ENCODE data around the gene GMEB2. TPM values are rescaled to one million over a fixed set of nuclear protein-coding genes. Genes with fewer than 3 reads are reported as not detected.

The GMEB2 gene
- polyA plus RNA-seq, 1 experiment: 6.3 TPM

DNA sequence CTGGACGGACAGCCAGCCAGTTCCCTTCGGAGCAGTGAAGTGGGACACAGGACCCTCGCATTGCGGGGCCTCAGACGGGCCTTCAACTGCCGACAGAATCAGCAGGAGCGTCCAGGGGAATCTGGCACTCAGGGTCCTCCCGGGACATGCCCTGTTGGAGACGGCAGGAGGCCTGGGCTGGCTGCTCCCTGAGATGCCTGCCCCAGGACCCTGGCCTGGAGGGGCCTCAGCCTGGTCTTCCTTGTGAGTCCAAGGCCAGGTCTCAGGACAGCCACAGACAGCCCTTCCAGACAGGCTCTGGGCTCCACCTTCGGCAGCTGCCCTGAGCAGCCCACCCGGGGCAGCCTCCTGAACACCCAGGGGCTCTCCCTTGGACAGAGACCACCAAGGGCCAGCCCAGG, 38.3 kb downstream of the GMEB2 start:
- H3K4me3 ChIP-seq (ENCODE audit: low read depth, low read length): no peak overlapping the region
- TF ChIP-seq, protein P1, sequence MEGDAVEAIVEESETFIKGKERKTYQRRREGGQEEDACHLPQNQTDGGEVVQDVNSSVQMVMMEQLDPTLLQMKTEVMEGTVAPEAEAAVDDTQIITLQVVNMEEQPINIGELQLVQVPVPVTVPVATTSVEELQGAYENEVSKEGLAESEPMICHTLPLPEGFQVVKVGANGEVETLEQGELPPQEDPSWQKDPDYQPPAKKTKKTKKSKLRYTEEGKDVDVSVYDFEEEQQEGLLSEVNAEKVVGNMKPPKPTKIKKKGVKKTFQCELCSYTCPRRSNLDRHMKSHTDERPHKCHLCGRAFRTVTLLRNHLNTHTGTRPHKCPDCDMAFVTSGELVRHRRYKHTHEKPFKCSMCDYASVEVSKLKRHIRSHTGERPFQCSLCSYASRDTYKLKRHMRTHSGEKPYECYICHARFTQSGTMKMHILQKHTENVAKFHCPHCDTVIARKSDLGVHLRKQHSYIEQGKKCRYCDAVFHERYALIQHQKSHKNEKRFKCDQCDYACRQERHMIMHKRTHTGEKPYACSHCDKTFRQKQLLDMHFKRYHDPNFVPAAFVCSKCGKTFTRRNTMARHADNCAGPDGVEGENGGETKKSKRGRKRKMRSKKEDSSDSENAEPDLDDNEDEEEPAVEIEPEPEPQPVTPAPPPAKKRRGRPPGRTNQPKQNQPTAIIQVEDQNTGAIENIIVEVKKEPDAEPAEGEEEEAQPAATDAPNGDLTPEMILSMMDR (IDR thresholded peaks at IDR 0.05; ENCODE audit: low read depth, low read length): no peak
- no peak for DNase-seq (ENCODE audit: low read depth, low spot score)
- H3K27me3 ChIP-seq (ENCODE audit: control insufficient read depth, insufficient read depth, low read length): no peaks in the 10 kb centered on the region
- no peak overlapping the region for H3K27ac ChIP-seq (ENCODE audit: low read depth, low read length)
- ChIA-PET POLR2A (no interaction called here), CTCF (interaction anchor here (0.6 kb wide), 1 partner anchor 203 kb away, joined by 4 read pairs; no protein-coding TSS in a partner anchor)
- no peaks in the 10 kb centered on the region; the same call in 1 of the 2 replicates for H3K9me3 ChIP-seq (ENCODE audit: control insufficient read depth, insufficient read depth, low read length)

DNA sequence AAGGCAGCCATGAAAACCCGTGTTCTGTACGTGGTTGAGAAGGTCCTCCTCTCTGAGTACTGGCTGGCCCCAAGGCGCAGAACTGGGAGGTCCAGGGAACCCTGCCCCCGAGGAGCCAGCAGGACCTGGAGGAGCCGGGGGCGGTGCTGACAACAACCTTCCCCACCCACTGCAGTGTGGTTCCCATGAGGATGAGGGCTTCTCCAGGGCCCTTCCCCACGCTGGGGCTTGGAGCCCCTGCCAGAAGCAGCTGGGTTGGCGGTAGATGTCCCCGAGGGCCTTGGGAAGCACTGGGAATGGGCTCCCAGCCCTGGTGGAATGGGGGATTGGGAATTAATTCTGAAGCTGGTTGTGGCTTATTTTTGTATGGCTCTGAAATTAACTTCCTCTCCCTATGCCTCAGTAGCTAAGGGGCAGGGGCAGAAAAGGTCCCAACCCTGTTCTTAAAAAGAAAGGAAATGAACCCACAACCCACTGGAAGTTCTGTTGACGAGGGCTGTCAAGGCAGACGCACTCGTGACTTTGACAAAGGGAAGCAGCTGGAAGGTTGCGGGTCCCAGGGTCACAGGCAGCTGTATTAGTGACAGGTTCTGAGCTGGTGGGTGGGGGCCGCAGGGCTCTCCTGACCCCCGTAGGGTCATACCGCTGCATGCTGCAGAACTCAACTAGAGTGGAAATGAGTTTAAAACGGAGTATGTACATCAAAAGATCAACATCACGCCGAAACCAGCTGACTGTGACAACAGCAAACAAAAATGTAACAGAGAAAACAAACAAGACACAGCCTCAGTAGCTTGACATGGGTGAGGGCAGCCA, 38.9 kb downstream of the GMEB2 start:
- Histone ChIP-seq H3K9me3 (ENCODE audit: control insufficient read depth, insufficient read depth, low read length) (no peaks in the 10 kb centered on the region; the same call in 1 of the 2 replicates), H3K27me3 (ENCODE audit: control insufficient read depth, insufficient read depth, low read length) (no peaks in the 10 kb centered on the region), H3K27ac (ENCODE audit: low read depth, low read length) (no peak overlapping the region), H3K4me3 (ENCODE audit: low read depth, low read length) (no peak overlapping the region)
- ChIA-PET POLR2A (interaction anchor here (0.6 kb wide), 1 partner anchor 59 kb away, joined by 3 read pairs; no protein-coding TSS in a partner anchor), CTCF (interaction anchor here (0.6 kb wide), 1 partner anchor 204 kb away, joined by 4 read pairs; no protein-coding TSS in a partner anchor)
- no peak for DNase-seq (ENCODE audit: low read depth, low spot score)
- TF ChIP-seq, protein P1 (IDR thresholded peaks at IDR 0.05; ENCODE audit: low read depth, low read length): no peak

DNA sequence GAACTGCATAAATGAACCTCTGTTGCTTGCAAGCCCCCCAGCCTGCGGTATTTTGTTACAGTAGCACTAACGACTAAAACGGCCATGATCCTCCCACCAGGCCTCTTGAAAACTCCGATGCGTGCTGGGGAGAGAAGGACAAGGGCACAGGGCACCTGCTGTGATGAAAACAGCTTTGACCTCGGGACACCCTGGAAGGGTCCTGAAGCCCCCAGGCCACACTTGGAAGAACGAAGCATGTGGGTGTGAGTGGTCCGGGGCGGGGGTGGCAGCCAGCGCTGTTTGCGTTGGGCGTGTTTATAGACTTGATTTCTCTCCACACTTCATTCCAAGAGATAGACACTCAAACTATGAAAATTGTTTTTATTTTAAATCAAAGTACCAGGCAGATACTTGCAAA, 39.6 kb downstream of the GMEB2 start:
- Histone ChIP-seq H3K27ac (ENCODE audit: low read depth, low read length) (no peak overlapping the region), H3K27me3 (ENCODE audit: control insufficient read depth, insufficient read depth, low read length) (no peaks in the 10 kb centered on the region), H3K9me3 (ENCODE audit: control insufficient read depth, insufficient read depth, low read length) (no peaks in the 10 kb centered on the region; the same call in 1 of the 2 replicates), H3K4me3 (ENCODE audit: low read depth, low read length) (no peak overlapping the region)
- DNase-seq (ENCODE audit: low read depth, low spot score): no peak
- POLR2A ChIA-PET: no interaction called here
- CTCF ChIA-PET: no interaction called here
- TF ChIP-seq, protein P1 (IDR thresholded peaks at IDR 0.05; ENCODE audit: low read depth, low read length): no peak

DNA sequence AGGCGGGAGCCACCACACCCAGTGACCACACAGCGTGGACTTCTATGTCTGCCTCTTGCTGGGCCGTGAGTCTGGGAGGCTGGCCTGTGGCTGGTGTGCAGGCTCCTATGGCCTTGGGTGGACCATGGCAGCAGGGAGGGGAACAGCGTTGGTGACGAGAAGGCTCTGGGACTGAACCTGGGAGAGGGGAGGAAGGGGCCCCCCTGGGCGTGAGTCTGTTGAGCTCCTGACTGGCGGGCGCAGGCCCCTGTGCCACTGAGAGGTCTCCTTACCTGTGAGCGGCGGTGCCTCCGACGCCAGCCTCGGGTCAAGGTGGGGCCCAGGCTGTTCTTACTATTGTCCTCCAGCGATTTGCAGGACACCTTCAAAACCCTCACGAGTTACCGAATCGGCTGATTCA, 40.1 kb downstream of the GMEB2 start:
- H3K9me3 ChIP-seq (ENCODE audit: control insufficient read depth, insufficient read depth, low read length): no peaks in the 10 kb centered on the region; the same call in 1 of the 2 replicates
- no peak overlapping the region for H3K4me3 ChIP-seq (ENCODE audit: low read depth, low read length)
- no peak for DNase-seq (ENCODE audit: low read depth, low spot score)
- H3K27ac ChIP-seq (ENCODE audit: low read depth, low read length): no peak overlapping the region
- H3K27me3 ChIP-seq (ENCODE audit: control insufficient read depth, insufficient read depth, low read length): no peaks in the 10 kb centered on the region
- TF ChIP-seq, protein P1 (IDR thresholded peaks at IDR 0.05; ENCODE audit: low read depth, low read length): no peak
- CTCF ChIA-PET: no interaction called here
- POLR2A ChIA-PET: no interaction called here
